ENCODE results near the gene FDXACB1.

FDXACB1 gene

DNA sequence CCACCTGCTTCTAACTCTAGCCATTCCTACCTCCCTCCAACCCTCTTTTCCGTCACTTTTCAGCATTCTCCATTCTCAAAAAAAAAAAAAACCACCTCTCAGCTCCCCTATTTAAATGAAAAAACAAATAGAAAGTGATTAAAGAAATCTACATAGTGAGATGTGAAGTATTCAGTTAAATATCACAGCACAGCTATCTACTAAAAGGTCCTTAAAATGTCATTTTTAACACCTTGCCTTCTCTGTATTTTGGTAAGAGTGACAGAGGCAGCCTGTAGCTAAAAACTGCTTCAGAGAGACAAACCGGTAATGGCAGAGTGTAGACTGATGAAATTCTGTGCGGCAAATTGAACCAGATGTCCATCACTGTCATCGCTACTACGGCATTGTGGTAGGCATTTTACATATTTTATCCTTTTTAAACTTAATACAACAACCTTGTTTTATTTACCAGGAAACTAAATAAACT is 7.2 kb downstream of the FDXACB1 start:
- no peak for TF ChIP-seq GATA2 (IDR thresholded peaks at IDR 0.05; ENCODE audit: low read depth, low read length)
- no peak for TF ChIP-seq GATA3 (IDR thresholded peaks at IDR 0.05; ENCODE audit: low read depth, low read length)

DNA sequence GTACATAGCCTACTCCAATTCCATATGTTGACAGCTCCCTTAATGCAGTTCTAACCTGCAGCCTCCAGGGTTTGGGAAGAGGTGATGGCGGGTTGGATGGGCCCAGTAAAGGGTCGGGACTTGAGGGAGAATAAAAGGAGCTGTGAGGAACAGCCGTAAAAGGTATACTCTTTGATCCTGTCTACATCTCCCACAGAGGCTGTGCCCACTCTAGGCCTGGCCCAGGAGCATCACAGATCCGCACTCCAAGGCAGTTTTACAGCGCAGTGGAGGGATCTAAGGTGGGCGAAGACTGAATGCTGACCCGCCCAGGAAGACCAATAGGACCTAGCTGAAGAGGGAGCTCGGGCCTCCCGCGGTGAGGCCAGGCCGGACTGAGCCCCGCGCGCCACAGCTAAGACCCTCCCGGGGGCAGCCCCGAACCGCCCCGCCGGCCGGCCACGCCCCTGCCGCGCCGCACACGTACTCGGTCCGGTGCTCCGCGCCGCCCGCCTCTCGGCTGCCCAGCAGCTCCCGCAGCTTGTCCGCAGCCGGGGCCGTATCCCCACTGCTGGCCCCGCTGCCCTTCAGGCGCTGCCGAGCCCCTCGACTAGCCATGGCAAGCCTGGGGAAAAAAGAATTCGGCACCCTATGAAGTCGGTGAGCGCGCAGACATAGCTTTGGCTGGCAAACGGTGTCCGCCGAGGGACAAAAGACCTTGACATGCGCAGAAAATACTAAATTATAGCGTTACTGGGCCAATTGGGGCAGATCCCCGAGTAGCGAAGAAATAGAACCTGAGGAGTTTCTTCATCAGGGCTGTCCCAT is 7.9 kb downstream of the FDXACB1 start, which contains the start of gene ALG9:
Gene ALG9, minus strand, starts transcription at position 696 of the 807 bp plus-strand sequence. Its CDS starts 99 bp downstream, at position 597.
- TF ChIP-seq GATA3 (IDR thresholded peaks at IDR 0.05; ENCODE audit: low read depth, low read length) (no peak), GATA2 (IDR thresholded peaks at IDR 0.05; ENCODE audit: low read depth, low read length) (no peak)

DNA sequence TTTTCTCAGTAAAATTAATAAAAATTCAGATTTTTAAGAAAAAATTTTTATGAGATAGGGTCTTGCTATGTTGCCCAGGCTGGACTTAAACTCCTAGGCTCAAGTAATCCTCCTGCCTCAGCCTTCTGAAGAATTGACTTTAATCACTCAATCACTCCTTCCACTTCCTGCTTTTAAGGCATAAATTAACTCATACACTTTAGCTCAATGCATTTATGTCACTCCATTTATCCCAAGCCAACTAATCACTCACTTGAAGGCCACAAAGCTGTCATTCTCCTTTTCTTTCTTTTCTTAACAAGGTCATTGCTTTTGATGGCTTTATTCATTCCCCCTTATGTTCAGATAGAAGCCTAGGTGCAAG is 8.5 kb downstream of the FDXACB1 start:
- TF ChIP-seq GATA3 (IDR thresholded peaks at IDR 0.05; ENCODE audit: low read depth, low read length): no peak
- TF ChIP-seq GATA2 (IDR thresholded peaks at IDR 0.05; ENCODE audit: low read depth, low read length): no peak

DNA sequence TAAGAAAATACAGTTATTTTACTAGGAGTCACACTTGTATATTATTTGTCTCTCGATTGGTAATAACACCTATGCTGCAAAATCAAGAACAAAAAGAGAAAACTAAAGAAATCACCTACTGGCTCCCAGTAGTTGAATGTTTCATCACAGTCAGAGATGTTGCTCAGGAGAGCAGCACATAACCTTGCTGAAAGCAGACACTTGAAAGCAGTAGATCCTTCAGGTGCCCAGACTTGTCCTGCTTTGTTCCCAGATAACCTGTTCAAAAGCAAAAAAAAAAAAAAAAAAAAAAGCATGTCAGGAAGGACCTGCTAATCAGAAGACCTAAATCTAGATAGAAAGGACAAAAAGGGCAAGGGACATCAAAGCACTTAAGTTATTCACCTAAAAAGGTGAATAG is 8.9 kb downstream of the FDXACB1 start:
- no peak for TF ChIP-seq GATA2 (IDR thresholded peaks at IDR 0.05; ENCODE audit: low read depth, low read length)

DNA sequence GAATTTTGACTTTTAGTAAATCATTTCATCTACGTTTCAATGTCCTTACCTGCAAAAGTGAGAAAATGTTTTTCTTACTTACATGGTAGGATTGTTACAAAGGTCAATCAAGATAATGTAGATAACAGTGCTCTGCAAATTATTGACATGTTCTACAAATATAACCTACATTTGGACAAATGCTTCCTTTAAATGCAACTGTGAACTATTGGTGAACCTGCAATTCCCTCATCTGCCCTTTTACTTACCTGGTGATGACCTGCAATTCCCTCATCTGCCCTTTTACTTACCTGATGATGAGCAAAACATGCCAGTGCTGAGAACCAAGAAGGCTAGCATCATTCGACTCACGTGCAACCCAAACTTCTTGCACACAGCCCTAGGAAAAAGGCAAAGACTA is 18.7 kb downstream of the FDXACB1 start:
- TF ChIP-seq GATA3 (IDR thresholded peaks at IDR 0.05; ENCODE audit: low read depth, low read length): no peak
- TF ChIP-seq GATA2 (IDR thresholded peaks at IDR 0.05; ENCODE audit: low read depth, low read length): no peak

DNA sequence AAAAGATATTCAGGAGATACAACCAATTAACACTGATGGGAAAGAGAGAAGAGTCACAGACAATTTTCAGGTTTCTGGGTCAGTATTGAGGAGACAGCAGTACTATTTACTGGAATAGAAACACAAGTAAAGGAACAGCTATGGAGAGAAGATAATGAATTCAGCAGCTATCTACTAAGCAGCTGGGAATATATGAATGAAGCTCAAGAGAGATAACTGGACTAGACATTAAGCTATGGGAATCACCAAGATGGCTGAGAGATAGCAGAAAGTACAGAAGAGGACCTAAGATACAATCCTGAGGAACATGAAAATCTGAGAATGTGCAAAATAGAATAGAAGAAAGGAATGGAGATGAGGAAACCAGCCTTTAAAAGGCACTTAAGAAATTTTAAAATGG is 23.5 kb downstream of the FDXACB1 start:
- TF ChIP-seq GATA2 (IDR thresholded peaks at IDR 0.05; ENCODE audit: low read depth, low read length) (no peak), GATA3 (IDR thresholded peaks at IDR 0.05; ENCODE audit: low read depth, low read length) (no peak)

DNA sequence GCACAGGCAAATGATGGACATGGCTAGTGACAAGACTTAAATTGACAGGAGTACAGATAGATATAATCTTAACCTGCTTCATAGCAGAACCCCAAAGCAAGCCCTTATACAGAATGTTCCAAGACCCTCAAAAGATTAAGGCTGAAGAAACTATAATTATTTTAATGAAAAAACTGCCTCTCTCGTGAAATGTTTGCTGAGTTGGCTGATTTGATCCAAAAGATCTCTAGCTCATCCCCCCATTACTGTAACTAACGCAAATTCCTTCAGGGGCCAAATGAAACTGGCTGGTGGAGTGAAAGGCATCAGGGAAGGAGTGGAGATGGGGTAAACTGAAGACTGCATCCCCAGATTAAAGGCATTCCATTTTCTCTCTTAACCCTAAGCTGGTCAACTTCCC is 26.9 kb downstream of the FDXACB1 start:
- TF ChIP-seq GATA2 (IDR thresholded peaks at IDR 0.05; ENCODE audit: low read depth, low read length) (no peak), GATA3 (IDR thresholded peaks at IDR 0.05; ENCODE audit: low read depth, low read length) (no peak)

DNA sequence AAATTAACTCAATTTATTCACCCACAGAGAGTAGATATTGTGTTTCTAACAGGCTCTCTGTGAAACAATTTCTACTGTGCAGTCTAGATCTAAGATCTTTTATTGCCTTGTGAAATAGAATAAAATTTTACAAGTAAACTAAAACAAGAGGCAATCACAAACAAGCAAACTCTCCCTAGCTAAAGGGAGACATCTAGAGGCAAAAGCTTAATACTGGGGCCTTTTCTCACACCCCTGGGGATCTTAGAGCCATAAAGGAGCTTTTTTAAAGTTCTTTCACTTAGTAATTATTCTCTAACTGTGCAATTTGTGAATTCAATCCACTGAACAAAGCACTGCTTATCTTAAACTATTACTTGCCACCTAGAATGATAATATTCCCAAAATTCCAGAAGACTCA is 27.3 kb downstream of the FDXACB1 start:
- no peak for TF ChIP-seq GATA3 (IDR thresholded peaks at IDR 0.05; ENCODE audit: low read depth, low read length)
- no peak for TF ChIP-seq GATA2 (IDR thresholded peaks at IDR 0.05; ENCODE audit: low read depth, low read length)

DNA sequence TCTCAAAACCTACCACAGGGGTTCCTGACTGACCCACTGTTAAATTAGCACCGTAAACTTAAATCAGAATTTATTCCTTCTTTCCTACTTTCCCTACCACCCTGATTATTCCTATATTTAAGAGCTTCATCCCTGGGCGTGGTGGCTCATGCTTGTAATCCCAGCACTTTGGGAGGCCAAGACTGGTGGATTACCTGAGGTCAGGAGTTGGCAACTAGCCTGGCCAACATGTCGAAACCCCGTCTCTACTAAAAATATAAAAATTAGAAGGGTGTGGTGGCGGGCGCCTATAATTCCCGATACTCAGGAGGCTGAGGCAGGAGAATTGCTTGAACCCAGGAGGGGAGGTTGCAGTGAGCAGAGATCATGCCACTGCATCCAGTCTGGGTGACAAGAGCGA is 27.9 kb downstream of the FDXACB1 start:
- TF ChIP-seq GATA3 (IDR thresholded peaks at IDR 0.05; ENCODE audit: low read depth, low read length): no peak
- TF ChIP-seq GATA2 (IDR thresholded peaks at IDR 0.05; ENCODE audit: low read depth, low read length): no peak

DNA sequence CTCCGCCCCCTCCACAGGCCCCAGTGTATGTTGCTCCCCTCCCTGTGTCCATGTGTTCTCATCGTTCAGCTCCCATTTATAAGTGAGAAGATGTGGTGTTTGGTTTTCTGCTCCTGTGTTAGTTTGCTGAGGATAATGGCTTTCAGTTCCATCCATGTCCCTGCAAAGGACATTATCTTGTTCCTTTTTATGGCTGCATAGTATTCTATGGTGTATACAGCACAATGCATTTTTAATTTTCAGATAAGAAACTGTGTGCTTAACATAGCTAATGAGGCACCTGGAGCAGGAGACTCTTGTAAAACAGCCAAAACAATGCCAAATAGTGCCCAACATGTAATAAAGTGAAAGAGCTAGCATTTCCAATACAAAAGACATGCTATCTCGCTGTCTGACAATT is 29.3 kb downstream of the FDXACB1 start:
- TF ChIP-seq GATA3 (IDR thresholded peaks at IDR 0.05; ENCODE audit: low read depth, low read length) (no peak), GATA2 (IDR thresholded peaks at IDR 0.05; ENCODE audit: low read depth, low read length) (no peak)

DNA sequence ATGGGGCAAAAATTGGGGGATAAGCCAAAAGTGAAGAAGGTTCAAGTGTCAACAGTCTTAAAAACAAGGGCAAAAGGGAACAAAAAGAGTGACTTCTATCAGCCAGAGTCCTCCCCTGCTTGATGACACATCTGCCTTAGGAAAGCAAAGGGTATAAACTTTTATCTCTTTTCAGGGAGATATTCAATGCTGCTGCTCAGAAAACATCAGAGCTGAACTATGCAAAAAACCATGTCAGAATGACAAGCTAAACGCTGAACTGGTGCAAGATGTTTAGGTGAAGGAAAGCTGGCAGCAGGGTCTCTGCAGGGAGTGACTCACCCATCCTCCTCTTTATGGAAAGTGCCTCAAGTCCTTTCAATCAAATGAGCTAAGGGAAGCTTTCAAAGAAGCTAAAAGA is 32.3 kb downstream of the FDXACB1 start:
- no peak for TF ChIP-seq GATA2 (IDR thresholded peaks at IDR 0.05; ENCODE audit: low read depth, low read length)
- no peak for TF ChIP-seq GATA3 (IDR thresholded peaks at IDR 0.05; ENCODE audit: low read depth, low read length)

DNA sequence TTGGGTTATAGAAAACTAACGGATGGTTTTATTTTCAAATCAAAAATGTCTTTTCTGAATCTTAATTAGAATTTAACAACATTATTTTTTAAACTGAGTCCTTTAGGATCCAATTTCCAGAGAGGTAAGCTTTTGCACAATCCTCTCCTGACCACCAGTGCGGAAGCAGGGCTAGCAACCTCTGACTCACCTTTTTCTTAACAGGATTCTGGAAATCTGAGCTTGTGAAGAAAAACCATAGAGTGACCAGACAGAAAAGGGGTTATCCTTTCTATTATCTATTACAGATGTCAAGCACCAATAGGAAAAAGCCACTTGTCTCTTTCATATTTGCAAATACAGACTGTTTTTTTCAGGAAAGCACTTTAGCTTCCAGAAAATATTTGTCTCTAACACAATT is 32.9 kb downstream of the FDXACB1 start:
- no peak for TF ChIP-seq GATA3 (IDR thresholded peaks at IDR 0.05; ENCODE audit: low read depth, low read length)
- TF ChIP-seq GATA2 (IDR thresholded peaks at IDR 0.05; ENCODE audit: low read depth, low read length): no peak

DNA sequence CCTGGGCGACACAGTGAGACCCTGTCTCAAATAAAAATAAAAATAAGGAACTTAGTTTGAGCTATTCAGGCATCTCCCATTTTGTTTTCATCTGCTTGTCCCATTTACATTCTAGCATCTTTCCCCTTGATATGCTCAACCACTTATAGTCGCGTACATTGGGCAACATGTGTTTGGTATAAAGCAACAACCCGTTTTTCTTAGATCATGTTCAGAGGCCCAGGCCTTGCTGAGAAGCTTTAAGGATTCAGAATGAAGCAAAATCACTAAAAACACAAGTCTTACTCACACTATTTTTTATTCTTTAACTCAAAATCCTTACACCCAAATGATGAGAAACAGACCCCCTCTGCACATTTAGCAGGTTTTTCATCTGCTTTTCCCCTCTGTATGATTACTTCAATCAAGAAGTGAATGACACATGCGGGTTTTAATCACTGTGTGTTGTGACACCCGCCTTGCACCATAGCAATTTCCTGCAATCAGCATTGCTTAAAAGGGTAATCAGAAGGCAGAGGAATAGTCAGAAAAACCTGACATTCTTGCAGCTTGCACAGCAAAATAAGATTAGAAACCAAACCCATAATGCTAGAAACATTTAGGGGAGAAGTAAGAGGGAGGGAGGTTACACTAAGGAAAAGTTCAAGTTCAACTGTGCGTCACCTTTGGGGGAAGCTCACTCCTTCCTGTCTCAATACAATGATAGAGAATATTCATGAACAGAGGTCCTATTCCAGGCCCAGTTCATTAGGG is 33.5 kb downstream of the FDXACB1 start:
- no peak for TF ChIP-seq GATA2 (IDR thresholded peaks at IDR 0.05; ENCODE audit: low read depth, low read length)
- TF ChIP-seq GATA3 (IDR thresholded peaks at IDR 0.05; ENCODE audit: low read depth, low read length): no peak

DNA sequence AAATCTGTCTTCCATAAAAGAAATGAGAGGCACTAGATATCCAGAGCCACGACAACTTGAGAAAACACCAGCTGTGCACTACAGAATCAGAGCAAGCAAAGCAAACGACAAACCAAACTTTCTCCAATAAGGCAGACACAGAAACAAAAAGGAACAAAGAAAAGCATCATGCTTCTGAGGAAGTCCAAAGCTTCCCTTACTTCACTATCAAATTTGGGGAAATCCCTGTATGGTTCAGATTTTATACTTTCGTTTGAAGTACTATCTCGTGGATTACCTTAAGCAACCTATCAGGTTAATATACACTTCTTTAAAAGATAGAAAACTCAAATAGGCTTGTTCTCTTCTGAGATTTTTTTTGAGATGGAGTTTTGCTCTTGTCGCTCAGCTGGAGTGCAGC is 35.3 kb downstream of the FDXACB1 start:
- TF ChIP-seq GATA3 (IDR thresholded peaks at IDR 0.05; ENCODE audit: low read depth, low read length): no peak
- TF ChIP-seq GATA2 (IDR thresholded peaks at IDR 0.05; ENCODE audit: low read depth, low read length): no peak
